ENCODE results near the gene HSD17B12. TPM values are rescaled to one million over a fixed set of nuclear protein-coding genes. Genes with fewer than 3 reads are reported as not detected.

The HSD17B12 gene
- total and polyA plus RNA-seq, 2 of the 13 experiments (the other 11 are each of a cell fraction or from before 2014, with no cell fraction given) = 50.3 to 117 TPM

GRCh38 chr11:43708776-43709175 is 28.2 kb downstream of the HSD17B12 start:
- Histone ChIP-seq H3K27me3 (ENCODE audit: control insufficient read depth in 1 of 2, insufficient read depth in 2 of 2, low read length in 2 of 2) (no peaks in the 10 kb centered on the region), H3K36me3 (replicated peaks in 1 of 2; ENCODE audit: control insufficient read depth in 1 of 2, insufficient read depth in 2 of 2, low read length in 2 of 2) (peaks cover 0 to 4% of the 10 kb centered on the region in 2 experiments; a peak in 1 of 5 replicates), H3K79me2 (ENCODE audit: insufficient read depth, low read length) (peaks cover 68% of the 10 kb centered on the region), H3K9ac (ENCODE audit: insufficient read depth, low read depth, low read length) (no peak overlapping the region), H3K4me3 (replicated peaks in 1 of 3; ENCODE audit: insufficient read depth in 1 of 3, low read depth in 2 of 3, low read length in 3 of 3) (no peak overlapping the region), H3K4me1 (ENCODE audit: insufficient read depth, low read length) (no peaks in the 10 kb centered on the region), H3K9me3 (ENCODE audit: low read length) (no peaks in the 10 kb centered on the region), H4K20me1 (ENCODE audit: insufficient read depth, low read length) (peaks cover 12% of the 10 kb centered on the region), H2AFZ (ENCODE audit: low read length) (no peak overlapping the region), H3K4me2 (ENCODE audit: low read depth, low read length) (no peak overlapping the region), H3K27ac (ENCODE audit: extremely low read length, insufficient read depth, low read length) (no peak overlapping the region)
- in situ Hi-C loops (cut with HindIII; ENCODE audit: extremely low pct_ligation_motif_present, low pct_unique_long_range_greater_than_20kb) = no loop called here
- intact Hi-C loops (cut with micrococcal nuclease; ENCODE audit: unreplicated experiment) = loop anchor here (2.0 kb wide), 1 partner anchor 132 kb away; no protein-coding TSS in a partner anchor
- DNase-seq (ENCODE audit: low spot score) (no peak), FAIRE-seq (no peak), ATAC-seq (no peak)
- ChIA-PET POLR2A (no interaction called here), CTCF (ENCODE audit: low intra/inter-chr PET ratio, low total read pairs) (no interaction called here)
- no peak for TF ChIP-seq SKIL (CRISPR knock-in tag; IDR thresholded peaks at IDR 0.05; ENCODE audit: borderline replicate concordance)
- peak; percentile 27; the same call in 1 of the 2 replicates for TF ChIP-seq STAG1 (CRISPR knock-in tag; IDR thresholded peaks at IDR 0.05)
- no peak for TF ChIP-seq ZNF7 (CRISPR knock-in tag; IDR thresholded peaks at IDR 0.05)
- WGBS (ENCODE audit: low lambda C conversion rate) = 73% methylated on average over 4 of the region's 4 CpGs
- no TSS peak for BruUV-seq (replicated peaks)

GRCh38 chr11:43709689-43710088 is 29.2 kb downstream of the HSD17B12 start:
- no peak for FAIRE-seq
- 100% methylated on average over 1 of the region's 1 CpG for WGBS (ENCODE audit: low lambda C conversion rate)
- TF ChIP-seq MTA1 (CRISPR knock-in tag; IDR thresholded peaks at IDR 0.05; ENCODE audit: borderline replicate concordance) (no peak), ZBTB39 (CRISPR knock-in tag; IDR thresholded peaks at IDR 0.05) (no peak), ZNF704 (CRISPR knock-in tag; IDR thresholded peaks at IDR 0.05; ENCODE audit: borderline replicate concordance) (no peak), THAP11 (CRISPR knock-in tag; IDR thresholded peaks at IDR 0.05) (no peak), SIN3B (IDR thresholded peaks at IDR 0.05; ENCODE audit: low read length) (no peak), ZNF329 (CRISPR knock-in tag; IDR thresholded peaks at IDR 0.05; ENCODE audit: low read depth) (no peak), MED1 (CRISPR knock-in tag; IDR thresholded peaks at IDR 0.05) (no peak), NBN (conservative IDR thresholded peaks at IDR 0.05) (no peak), ZFAT (CRISPR knock-in tag; conservative IDR thresholded peaks at IDR 0.05) (no peak), SNAPC5 (CRISPR knock-in tag; IDR thresholded peaks at IDR 0.05; ENCODE audit: borderline replicate concordance) (no peak), MXD1 (CRISPR knock-in tag; IDR thresholded peaks at IDR 0.05) (no peak)

More at GRCh38 chr11:43709689-43710088, 29.2 kb downstream of the HSD17B12 start:
- BruUV-seq (replicated peaks) = no TSS peak
- peaks cover 60% of the 10 kb centered on the region for H3K79me2 ChIP-seq (ENCODE audit: insufficient read depth, low read length)
- H3K27ac ChIP-seq (ENCODE audit: extremely low read length, insufficient read depth, low read length) = no peak overlapping the region
- intact Hi-C loops (cut with micrococcal nuclease; ENCODE audit: unreplicated experiment) = loop anchor here (2.0 kb wide), 2 partner anchors 71 to 133 kb away; no protein-coding TSS in a partner anchor
- no peak overlapping the region for H3K9ac ChIP-seq (ENCODE audit: insufficient read depth, low read depth, low read length)
- in situ Hi-C loops (cut with HindIII; ENCODE audit: extremely low pct_ligation_motif_present, low pct_unique_long_range_greater_than_20kb) = no loop called here
- CTCF ChIA-PET (ENCODE audit: low intra/inter-chr PET ratio, low total read pairs) = no interaction called here
- H3K4me1 ChIP-seq (ENCODE audit: insufficient read depth, low read length) = no peaks in the 10 kb centered on the region
- ATAC-seq = no peak
- POLR2A ChIA-PET = no interaction called here
- H3K4me2 ChIP-seq (ENCODE audit: low read depth, low read length) = no peak overlapping the region
- H3K36me3 ChIP-seq (replicated peaks in 1 of 2; ENCODE audit: control insufficient read depth in 1 of 2, insufficient read depth in 2 of 2, low read length in 2 of 2) = peaks cover 0 to 4% of the 10 kb centered on the region in 2 experiments; a peak in 1 of 5 replicates
- no peak overlapping the region for H3K4me3 ChIP-seq (replicated peaks in 1 of 3; ENCODE audit: insufficient read depth in 1 of 3, low read depth in 2 of 3, low read length in 3 of 3)
- no peak for DNase-seq (ENCODE audit: low spot score)
- H3K9me3 ChIP-seq (ENCODE audit: low read length) = no peaks in the 10 kb centered on the region
- H4K20me1 ChIP-seq (ENCODE audit: insufficient read depth, low read length) = peaks cover 8% of the 10 kb centered on the region
- H3K27me3 ChIP-seq (ENCODE audit: control insufficient read depth in 1 of 2, insufficient read depth in 2 of 2, low read length in 2 of 2) = no peaks in the 10 kb centered on the region
- no peak overlapping the region for H2AFZ ChIP-seq (ENCODE audit: low read length)
